Hematopoietic multipotent progenitor cell treated with erythropoietin and hydrocortisone succinate and interleukin-3 and kit ligand, for 17 days (in vitro differentiated cells): Measurements from ENCODE around the gene GALNT2.

Experiments
- DNase-seq: peaks from one replicate; pipeline ENCODE4 v3.0.0-alpha.2; 2015; ENCODE audit warnings: low spot score

Gene GALNT2

GRCh38 chr1:230300322-230301301 is 233.6 kb downstream of the GALNT2 start:
- DNase-seq, result no peak

GRCh38 chr1:230301322-230301721 is 234.3 kb downstream of the GALNT2 start:
- DNase-seq, result no peak

GRCh38 chr1:230301822-230302221 is 234.8 kb downstream of the GALNT2 start:
- DNase-seq, result no peak

- no peak for DNase-seq
These were observed 236.0 kb downstream of the GALNT2 start for GRCh38 chr1:230303069-230303468.

- no peak for DNase-seq
These were observed 236.8 kb downstream of the GALNT2 start for GRCh38 chr1:230303822-230304221.

- no peak for DNase-seq
These were observed 239.1 kb downstream of the GALNT2 start for GRCh38 chr1:230306169-230306568.

GRCh38 chr1:230307213-230307612 is 240.2 kb downstream of the GALNT2 start:
- no peak for DNase-seq

GRCh38 chr1:230308039-230308438 is 241.0 kb downstream of the GALNT2 start:
- DNase-seq, result no peak

- DNase-seq, result no peak
These were observed 241.8 kb downstream of the GALNT2 start for GRCh38 chr1:230308821-230309220.

- DNase-seq, result no peak
These were observed 242.7 kb downstream of the GALNT2 start for GRCh38 chr1:230309646-230310177.

- peak; percentile 82 for DNase-seq
These were observed 243.5 kb downstream of the GALNT2 start for GRCh38 chr1:230310381-230311163.

- DNase-seq, result no peak
These were observed 245.6 kb downstream of the GALNT2 start for GRCh38 chr1:230312676-230313075.

GRCh38 chr1:230313453-230314141 is 246.6 kb downstream of the GALNT2 start:
- DNase-seq, result no peak

- DNase-seq, result no peak
These were observed 247.1 kb downstream of the GALNT2 start for GRCh38 chr1:230314142-230314470.

- no peak for DNase-seq
These were observed 248.1 kb downstream of the GALNT2 start for GRCh38 chr1:230315099-230315498.

GRCh38 chr1:230316864-230317745 is 250.1 kb downstream of the GALNT2 start:
- DNase-seq, result no peak

- no peak for DNase-seq
These were observed 251.1 kb downstream of the GALNT2 start for GRCh38 chr1:230317823-230318819.

GRCh38 chr1:230319014-230319747 is 252.1 kb downstream of the GALNT2 start:
- DNase-seq, result no peak

GRCh38 chr1:230320804-230321203 is 253.8 kb downstream of the GALNT2 start:
- DNase-seq, result no peak
